OCI-LY7 (cell line): ENCODE measurements around the gene ARHGEF25. TPM values are rescaled to one million over a fixed set of nuclear protein-coding genes. Genes with fewer than 3 reads are reported as not detected.

Source experiments
- BruUV-seq: library from RNA; stranded (reverse); fragments of 400-500 nt; replicated peaks from 2 replicates; lab custom pipeline; 2021; lab: Mats Ljungman, UMichigan
- CTCF ChIA-PET: fragments of 300-600 bp; sonication (Branson Sonifier 250); formaldehyde crosslinking; loops from one replicate; lab custom pipeline; 2022; ENCODE audit warnings: antibody characterized with exemption; ENCODE audit not compliant: unreplicated experiment; lab: Charles Lee
- POLR2A ChIA-PET: fragments of 300-600 bp; sonication (Branson Sonifier 250); formaldehyde crosslinking; loops from one replicate; lab custom pipeline; 2022; ENCODE audit warnings: antibody characterized with exemption; lab: Charles Lee
- DNase-seq: peaks from one replicate; pipeline ENCODE4 v3.0.0-alpha.2; 2015; ENCODE audit warnings: low spot score
- H2AFZ ChIP-seq: fragments of 200-600 bp; sonication (generic), shearing (Covaris generic); 2 replicates; pipeline ENCODE4 v1.6.1; 2014; ENCODE audit warnings: mild to moderate bottlenecking, antibody characterized with exemption, low read length, moderate library complexity
- H3K27ac ChIP-seq: fragments of 200-600 bp; sonication (generic); 2 replicates; pipeline ENCODE4 v1.5.1; 2014; ENCODE audit warnings: mixed run types, low read depth, mild to moderate bottlenecking, moderate library complexity, low read length, inconsistent platforms; ENCODE audit not compliant: poor library complexity, severe bottlenecking
- H3K36me3 ChIP-seq: fragments of 200-600 bp; sonication (generic); 2 replicates; pipeline ENCODE4 v1.6.1; 2014; ENCODE audit warnings: mild to moderate bottlenecking, antibody characterized with exemption, low read length, moderate library complexity, mixed read lengths; ENCODE audit not compliant: insufficient read depth
- H3K4me1 ChIP-seq: fragments of 200-600 bp; sonication (generic); 2 replicates; pipeline ENCODE4 v1.5.1; 2014; ENCODE audit warnings: mild to moderate bottlenecking, low read length; ENCODE audit not compliant: insufficient read depth, poor library complexity, severe bottlenecking
- H3K4me2 ChIP-seq: fragments of 200-600 bp; sonication (generic); 2 replicates; pipeline ENCODE4 v1.6.1; 2014; ENCODE audit warnings: mild to moderate bottlenecking, low read length
- H3K4me3 ChIP-seq: fragments of 200-600 bp; sonication (generic); 2 replicates; pipeline ENCODE4 v1.5.1; 2014; ENCODE audit warnings: mild to moderate bottlenecking, low read depth, low read length; ENCODE audit not compliant: poor library complexity, severe bottlenecking
- H3K79me2 ChIP-seq: fragments of 200-600 bp; sonication (generic); 2 replicates; pipeline ENCODE4 v1.6.1; 2016; ENCODE audit warnings: low read depth, mild to moderate bottlenecking, low read length, moderate library complexity, mixed read lengths; ENCODE audit not compliant: insufficient read depth
- H3K9me2 ChIP-seq: fragments of 200-600 bp; sonication (generic); 2 replicates; pipeline ENCODE4 v1.6.1; 2016; ENCODE audit warnings: mild to moderate bottlenecking, low read length, mixed read lengths; ENCODE audit not compliant: insufficient read depth
- H3K9me3 ChIP-seq: fragments of 200-600 bp; sonication (generic); 2 replicates; pipeline ENCODE4 v1.6.1; 2014; ENCODE audit warnings: mild to moderate bottlenecking, mixed run types, low read length, mixed read lengths
- H4K20me1 ChIP-seq: fragments of 200-600 bp; sonication (generic); 2 replicates; pipeline ENCODE4 v1.6.1; 2014; ENCODE audit warnings: mild to moderate bottlenecking, antibody characterized with exemption, low read length, moderate library complexity, mixed read lengths; ENCODE audit not compliant: insufficient read depth
- EZH2phosphoT487 ChIP-seq: fragments of 200-600 bp; sonication (generic); IDR thresholded peaks from 2 replicates; pipeline ENCODE4 v1.6.1; 2018; ENCODE audit warnings: low read depth, borderline replicate concordance, mild to moderate bottlenecking, mixed run types, antibody characterized with exemption, low read length, moderate library complexity, mixed read lengths
- intact Hi-C: fragments of 100-400 bp; cut with micrococcal nuclease; formaldehyde crosslinking; loops from one replicate; pipeline ENCODE4 v1.10.0; 2022; ENCODE audit not compliant: unreplicated experiment
- total RNA-seq, 2 experiments: library from RNA; depleted of rRNA in 1 of 2; stranded (reverse); fragments of >200 nt in 1 of 2; shearing (Covaris generic) in 1 of 2; gene quantifications; 2 replicates each; pipeline ENCODE4 v1.2.3, GENCODE V29; 2014 to 2022
- TF ChIP-seq, protein P1 (sequence below): fragments of 200-600 bp; sonication (generic); conservative IDR thresholded peaks from 2 replicates; pipeline ENCODE4 v1.5.1; 2014; ENCODE audit warnings: mild to moderate bottlenecking, antibody characterized with exemption, low read length, moderate library complexity, mixed read lengths

Gene ARHGEF25
- total RNA-seq, 2 experiments from 2014 or later = not detected

DNA sequence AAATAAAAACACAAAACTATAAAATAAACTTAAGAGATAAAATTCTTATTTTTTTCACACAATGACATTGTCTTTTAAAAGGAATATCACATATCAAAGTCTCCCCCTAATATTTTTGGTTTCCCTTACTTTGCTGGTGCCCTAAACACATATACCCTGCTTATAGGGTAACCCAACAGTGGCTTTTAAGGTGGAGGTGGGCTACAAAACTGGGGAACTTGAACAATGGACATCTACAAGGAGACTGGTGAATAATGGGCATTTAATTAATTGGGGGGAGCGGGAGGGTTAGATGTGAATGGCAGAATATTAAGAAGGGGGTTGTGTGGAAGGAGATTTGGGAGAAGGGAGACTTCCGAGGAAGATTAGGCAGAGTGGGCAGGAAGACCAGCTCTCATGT, 12.2 kb downstream of the ARHGEF25 start:
- intact Hi-C loops = no loop called here
- no peak overlapping the region for H3K4me3 ChIP-seq
- H3K36me3 ChIP-seq = no peaks in the 10 kb centered on the region
- POLR2A ChIA-PET = no interaction called here
- no peak for DNase-seq
- CTCF ChIA-PET = no interaction called here
- BruUV-seq = no TSS peak
- H3K4me1 ChIP-seq = no peaks in the 10 kb centered on the region
- H3K27ac ChIP-seq = no peak overlapping the region
- no peak overlapping the region for H2AFZ ChIP-seq
- TF ChIP-seq, protein P1, sequence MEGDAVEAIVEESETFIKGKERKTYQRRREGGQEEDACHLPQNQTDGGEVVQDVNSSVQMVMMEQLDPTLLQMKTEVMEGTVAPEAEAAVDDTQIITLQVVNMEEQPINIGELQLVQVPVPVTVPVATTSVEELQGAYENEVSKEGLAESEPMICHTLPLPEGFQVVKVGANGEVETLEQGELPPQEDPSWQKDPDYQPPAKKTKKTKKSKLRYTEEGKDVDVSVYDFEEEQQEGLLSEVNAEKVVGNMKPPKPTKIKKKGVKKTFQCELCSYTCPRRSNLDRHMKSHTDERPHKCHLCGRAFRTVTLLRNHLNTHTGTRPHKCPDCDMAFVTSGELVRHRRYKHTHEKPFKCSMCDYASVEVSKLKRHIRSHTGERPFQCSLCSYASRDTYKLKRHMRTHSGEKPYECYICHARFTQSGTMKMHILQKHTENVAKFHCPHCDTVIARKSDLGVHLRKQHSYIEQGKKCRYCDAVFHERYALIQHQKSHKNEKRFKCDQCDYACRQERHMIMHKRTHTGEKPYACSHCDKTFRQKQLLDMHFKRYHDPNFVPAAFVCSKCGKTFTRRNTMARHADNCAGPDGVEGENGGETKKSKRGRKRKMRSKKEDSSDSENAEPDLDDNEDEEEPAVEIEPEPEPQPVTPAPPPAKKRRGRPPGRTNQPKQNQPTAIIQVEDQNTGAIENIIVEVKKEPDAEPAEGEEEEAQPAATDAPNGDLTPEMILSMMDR = no peak
- no peak for TF ChIP-seq EZH2phosphoT487
- no peak overlapping the region for H3K4me2 ChIP-seq
- no peaks in the 10 kb centered on the region for H3K79me2 ChIP-seq
- no peaks in the 10 kb centered on the region for H3K9me3 ChIP-seq
- no peaks in the 10 kb centered on the region for H3K9me2 ChIP-seq
- H4K20me1 ChIP-seq = no peaks in the 10 kb centered on the region

DNA sequence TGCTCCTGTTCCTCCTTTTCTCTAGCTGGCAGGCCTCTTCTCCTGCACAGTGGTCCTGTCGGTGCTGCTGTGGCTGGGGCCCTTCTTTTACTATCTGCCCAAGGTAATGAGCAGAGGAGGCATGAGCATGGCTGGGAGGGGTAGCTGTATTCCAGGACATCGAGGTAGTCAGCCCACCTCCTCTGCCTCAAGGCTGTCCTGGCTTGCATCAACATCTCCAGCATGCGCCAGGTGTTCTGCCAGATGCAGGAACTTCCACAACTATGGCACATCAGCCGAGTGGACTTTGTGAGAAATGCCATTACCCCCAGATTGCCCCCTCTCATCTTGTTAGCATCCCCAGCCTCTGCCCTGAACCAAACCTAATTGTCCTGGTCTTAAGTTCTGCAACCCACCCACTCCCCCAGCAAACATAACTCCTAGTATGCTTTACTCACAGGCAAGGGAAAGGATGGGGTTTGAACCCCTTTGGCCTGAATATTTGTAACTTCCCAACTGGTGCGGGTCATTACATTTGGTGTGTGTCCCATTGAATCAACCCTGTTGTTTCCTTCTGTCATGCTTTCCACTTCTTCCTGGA, 12.7 kb downstream of the ARHGEF25 start:
- Histone ChIP-seq H3K9me2 (no peaks in the 10 kb centered on the region), H3K4me1 (no peaks in the 10 kb centered on the region), H3K27ac (no peak overlapping the region), H3K4me3 (no peak overlapping the region), H2AFZ (no peak overlapping the region), H3K36me3 (no peaks in the 10 kb centered on the region), H3K4me2 (no peak overlapping the region), H3K79me2 (no peaks in the 10 kb centered on the region), H4K20me1 (no peaks in the 10 kb centered on the region), H3K9me3 (no peaks in the 10 kb centered on the region)
- BruUV-seq = no TSS peak
- ChIA-PET POLR2A (no interaction called here), CTCF (no interaction called here)
- intact Hi-C loops = no loop called here
- DNase-seq = no peak
- TF ChIP-seq, protein P1 = no peak
- no peak for TF ChIP-seq EZH2phosphoT487

DNA sequence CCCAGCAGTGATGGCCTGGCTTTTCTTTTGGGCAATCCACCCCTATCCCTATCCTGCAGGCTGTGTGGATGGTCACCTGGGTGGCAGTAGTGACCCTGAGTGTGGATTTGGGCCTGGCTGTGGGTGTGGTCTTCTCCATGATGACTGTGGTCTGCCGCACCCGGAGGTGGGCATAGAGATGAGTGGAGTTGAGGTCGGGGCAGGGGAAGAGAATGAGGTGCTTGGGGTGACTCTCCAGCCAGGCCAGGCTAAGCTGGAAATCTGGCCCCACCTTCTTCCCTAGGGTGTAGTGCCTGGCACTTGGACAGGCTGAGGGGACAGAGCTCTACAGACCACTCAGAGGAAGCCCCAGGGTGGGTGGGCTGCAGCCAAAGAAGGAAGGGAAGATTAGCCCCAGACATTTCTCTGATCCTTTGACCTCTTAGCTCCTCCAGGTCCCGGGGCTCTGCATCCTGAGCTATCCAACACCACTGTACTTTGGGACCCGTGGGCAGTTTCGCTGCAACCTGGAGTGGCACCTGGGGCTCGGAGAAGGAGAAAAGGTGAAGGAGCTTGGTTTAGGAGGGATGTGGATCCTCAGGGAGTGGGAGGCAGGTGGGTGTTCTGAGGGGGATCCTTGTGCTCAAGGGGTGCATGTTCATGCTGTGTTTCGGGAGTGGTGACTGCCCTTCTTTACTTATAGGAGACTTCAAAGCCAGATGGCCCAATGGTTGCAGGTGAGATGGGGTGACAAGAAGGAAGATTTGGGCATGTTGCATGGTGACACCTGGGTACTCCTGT, 13.4 kb downstream of the ARHGEF25 start:
- Histone ChIP-seq H3K36me3 (no peaks in the 10 kb centered on the region), H3K4me3 (no peak overlapping the region), H2AFZ (no peak overlapping the region), H3K4me1 (no peaks in the 10 kb centered on the region), H3K9me2 (no peaks in the 10 kb centered on the region), H3K79me2 (no peaks in the 10 kb centered on the region), H3K9me3 (no peaks in the 10 kb centered on the region), H3K4me2 (no peak overlapping the region), H4K20me1 (no peaks in the 10 kb centered on the region), H3K27ac (no peak overlapping the region)
- intact Hi-C loops = no loop called here
- ChIA-PET CTCF (no interaction called here), POLR2A (no interaction called here)
- BruUV-seq = no TSS peak
- TF ChIP-seq EZH2phosphoT487 = no peak
- TF ChIP-seq, protein P1 = no peak
- DNase-seq = no peak
